GM12865 (cell line): ENCODE measurements around the gene NUCB1.
A peak's percentile ranks its signal among the peaks of the same experiment; 100 is the strongest.

Source experiments
- DNase-seq: peaks from one replicate; pipeline ENCODE4 v3.0.0; 2010; ENCODE audit warnings: low read depth
- H3K4me3 ChIP-seq: 2 replicates; pipeline ENCODE4 v1.5.1; 2011; ENCODE audit warnings: mild to moderate bottlenecking, low read depth, low read length, control low read depth
- TF ChIP-seq, protein P1 (sequence below): IDR thresholded peaks from 2 replicates; pipeline ENCODE4 v1.5.1; 2011; ENCODE audit warnings: low read length, control low read depth, low read depth, inconsistent platforms; ENCODE audit not compliant: insufficient read depth; ENCODE audit errors: missing control alignments

Gene NUCB1

DNA sequence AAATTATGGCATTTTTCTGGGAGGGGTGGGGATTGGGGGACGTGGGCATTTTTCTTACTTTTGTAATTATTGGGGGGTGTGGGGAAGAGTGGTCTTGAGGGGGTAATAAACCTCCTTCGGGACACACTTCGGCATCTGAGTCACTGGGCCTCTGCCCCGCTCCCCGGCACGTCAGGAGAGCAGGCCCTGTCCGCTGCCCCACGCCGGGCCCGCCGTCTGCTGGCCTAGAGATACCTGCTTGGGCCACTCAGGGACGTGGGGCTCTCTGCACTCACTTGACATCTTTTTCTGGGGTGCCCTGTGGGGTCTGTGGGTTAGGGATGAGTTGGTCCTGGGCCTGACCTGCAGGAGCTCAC, 61.5 kb downstream of the NUCB1 start:
- H3K4me3 ChIP-seq = no peak overlapping the region
- no peak for DNase-seq
- TF ChIP-seq, protein P1, sequence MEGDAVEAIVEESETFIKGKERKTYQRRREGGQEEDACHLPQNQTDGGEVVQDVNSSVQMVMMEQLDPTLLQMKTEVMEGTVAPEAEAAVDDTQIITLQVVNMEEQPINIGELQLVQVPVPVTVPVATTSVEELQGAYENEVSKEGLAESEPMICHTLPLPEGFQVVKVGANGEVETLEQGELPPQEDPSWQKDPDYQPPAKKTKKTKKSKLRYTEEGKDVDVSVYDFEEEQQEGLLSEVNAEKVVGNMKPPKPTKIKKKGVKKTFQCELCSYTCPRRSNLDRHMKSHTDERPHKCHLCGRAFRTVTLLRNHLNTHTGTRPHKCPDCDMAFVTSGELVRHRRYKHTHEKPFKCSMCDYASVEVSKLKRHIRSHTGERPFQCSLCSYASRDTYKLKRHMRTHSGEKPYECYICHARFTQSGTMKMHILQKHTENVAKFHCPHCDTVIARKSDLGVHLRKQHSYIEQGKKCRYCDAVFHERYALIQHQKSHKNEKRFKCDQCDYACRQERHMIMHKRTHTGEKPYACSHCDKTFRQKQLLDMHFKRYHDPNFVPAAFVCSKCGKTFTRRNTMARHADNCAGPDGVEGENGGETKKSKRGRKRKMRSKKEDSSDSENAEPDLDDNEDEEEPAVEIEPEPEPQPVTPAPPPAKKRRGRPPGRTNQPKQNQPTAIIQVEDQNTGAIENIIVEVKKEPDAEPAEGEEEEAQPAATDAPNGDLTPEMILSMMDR = no peak

DNA sequence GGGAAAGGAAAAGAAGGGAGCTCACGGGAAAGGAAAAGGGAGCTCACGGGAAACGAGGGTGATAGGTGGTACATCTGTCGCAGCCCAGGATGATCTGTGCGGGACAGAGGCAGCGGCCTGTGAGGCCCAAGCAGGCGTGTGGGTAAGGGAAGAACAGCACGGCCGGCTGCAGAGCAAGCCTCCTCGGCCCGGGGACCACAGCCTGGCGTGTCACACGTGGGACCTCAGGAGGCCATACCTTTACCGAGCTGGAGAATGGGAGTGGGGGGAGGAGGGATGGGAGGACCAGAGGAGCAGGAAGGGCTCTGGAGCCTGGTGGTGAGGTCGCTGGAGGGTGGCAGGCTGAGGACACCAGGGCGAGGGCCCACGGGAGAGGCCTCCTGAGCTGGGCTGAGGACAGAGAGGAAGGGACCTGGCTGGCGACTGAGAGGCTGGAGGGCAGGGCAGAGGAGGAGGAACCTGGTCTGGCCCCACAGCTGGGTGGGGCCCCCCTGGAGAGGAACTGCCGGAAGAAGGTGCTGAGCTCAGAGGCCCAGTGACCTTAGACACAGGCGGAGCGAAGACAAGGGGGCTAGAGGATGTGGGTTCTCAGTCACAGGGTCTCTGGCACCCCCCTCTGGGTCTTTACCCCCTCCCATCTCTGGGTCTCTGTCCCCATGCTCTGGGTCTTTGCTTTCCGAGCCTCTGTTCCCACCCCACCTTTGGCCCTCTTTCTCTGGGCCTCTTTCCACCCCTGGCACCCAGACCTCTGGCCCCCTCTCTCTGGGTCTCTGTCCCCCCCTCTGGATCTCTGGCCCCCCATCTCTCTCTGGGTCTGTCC, 62.1 kb downstream of the NUCB1 start:
- DNase-seq = peak; percentile 90
- H3K4me3 ChIP-seq = peak overlapping the region; percentile 70
- TF ChIP-seq, protein P1 = no peak

DNA sequence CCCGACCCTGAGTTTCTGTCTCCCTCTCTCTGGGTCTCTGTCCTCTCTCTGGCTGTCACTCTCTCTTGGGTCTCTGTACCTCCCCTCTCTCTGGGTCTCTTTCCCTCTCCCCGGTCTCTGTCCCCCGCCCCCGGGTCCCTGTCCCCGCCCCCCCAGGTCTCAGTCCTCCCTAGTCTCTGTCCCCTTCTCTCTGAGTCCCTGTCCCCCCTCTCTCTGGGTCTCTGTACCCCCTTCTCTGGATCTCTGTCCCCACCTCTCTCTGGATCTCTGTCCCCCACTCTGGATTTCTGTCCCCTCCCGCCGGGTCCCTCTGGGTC, 62.7 kb downstream of the NUCB1 start:
- TF ChIP-seq, protein P1 = no peak
- peak; percentile 36 for DNase-seq
- H3K4me3 ChIP-seq = peak overlapping the region; percentile 70

DNA sequence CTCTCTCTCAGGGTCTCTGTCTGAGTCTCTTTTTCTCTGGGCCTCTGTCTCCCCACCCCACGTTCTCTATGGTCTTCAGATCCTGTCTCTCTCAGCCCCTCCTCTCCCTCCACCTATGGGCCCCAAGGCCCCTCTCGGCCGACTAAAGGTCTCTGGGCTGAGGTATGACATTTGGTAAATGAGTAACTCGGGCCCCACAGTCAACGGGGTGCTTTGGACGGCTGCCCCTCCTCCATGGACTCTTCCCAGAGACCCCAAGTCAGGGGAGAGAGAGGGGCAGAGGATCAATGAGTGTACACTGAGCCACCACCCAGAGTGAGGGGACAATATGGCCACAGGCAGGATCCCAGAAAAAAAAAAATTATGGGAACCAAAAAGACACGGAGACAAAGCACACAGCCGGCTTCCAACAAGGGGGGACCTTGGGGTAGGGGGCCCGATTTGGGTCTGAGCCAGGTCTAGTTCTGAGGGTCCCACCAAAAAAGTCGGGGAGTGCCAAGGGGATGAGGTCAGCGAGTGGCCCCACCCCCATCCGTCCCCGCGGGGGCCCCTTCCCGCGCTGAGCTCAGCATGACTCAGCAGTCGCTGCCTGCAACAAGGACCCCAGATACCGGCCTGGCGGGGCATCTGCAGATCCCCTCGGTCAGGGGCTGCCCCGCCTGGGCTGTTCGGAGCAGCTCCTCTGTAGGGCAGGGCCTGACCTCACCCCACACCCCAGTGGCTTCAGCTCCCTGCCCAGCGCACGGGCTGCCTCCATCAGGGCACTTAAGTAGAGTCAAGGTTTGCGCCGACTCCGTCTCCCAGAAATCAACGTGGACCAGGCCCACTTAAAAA, 63.5 kb downstream of the NUCB1 start:
- TF ChIP-seq, protein P1 = no peak
- DNase-seq = peak; percentile 89
- peak overlapping the region; percentile 70 for H3K4me3 ChIP-seq

DNA sequence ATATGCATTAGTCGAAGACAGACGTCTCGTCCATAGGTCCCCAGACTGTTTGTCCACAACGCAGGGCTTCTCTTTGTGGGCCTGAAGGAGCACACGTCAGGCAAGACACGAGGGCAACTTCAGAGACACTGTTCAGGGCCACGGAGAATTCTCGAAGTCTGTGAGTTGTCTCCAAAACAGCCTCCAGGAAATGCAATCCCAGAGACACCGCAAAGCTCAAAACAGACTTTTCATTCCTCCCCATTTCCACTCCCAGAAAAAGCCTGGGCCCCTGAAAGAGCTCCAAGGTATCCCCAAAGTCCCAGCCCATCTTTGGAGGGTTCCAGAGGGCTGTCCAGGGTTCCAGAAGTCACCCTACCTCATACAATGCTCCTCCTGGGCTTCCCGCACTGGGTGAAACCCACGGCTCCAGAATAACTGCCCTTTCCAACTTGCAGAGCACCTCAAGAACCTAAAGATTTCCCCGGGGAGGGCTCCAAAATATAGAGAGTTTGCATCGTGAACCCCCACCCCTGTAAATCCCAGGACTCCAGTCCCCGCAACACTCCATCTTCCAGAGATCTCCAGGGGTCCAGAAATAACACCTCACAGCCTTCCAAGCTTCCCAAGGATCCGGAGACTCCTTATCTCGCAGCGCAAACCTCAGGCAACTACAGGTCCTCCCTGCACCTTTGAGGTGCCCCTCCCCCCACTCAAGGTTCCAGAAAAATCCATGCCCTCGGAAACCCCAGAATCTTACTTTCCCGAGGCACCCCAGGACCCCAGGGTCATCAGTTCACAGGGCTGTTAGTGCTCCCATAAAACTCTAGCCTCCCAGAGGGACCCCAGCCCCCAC, 64.3 kb downstream of the NUCB1 start:
- DNase-seq = no peak
- peak overlapping the region; percentile 70 for H3K4me3 ChIP-seq
- TF ChIP-seq, protein P1 = no peak

DNA sequence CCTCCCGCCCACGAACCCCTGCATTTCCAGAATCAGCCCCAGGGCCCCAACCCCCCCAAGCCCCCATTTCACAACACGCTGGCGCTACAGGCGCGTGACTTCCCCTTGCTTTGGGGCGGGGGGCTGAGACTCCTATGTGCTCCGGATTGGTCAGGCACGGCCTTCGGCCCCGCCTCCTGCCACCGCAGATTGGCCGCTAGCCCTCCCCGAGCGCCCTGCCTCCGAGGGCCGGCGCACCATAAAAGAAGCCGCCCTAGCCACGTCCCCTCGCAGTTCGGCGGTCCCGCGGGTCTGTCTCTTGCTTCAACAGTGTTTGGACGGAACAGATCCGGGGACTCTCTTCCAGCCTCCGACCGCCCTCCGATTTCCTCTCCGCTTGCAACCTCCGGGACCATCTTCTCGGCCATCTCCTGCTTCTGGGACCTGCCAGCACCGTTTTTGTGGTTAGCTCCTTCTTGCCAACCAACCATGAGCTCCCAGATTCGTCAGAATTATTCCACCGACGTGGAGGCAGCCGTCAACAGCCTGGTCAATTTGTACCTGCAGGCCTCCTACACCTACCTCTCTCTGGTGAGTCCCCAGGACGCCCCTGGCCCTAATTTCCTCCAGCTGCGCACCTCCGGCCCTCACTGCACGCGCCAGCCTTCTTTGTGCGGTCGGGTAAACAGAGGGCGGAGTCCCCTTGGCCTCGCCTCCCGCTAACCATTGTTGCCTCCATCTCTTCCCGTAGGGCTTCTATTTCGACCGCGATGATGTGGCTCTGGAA, 65.1 kb downstream of the NUCB1 start, which contains the start of gene FTL:
FTL (plus strand) TSS at position 270 of the 766 bp plus-strand sequence; CDS start at position 469, 199 bp downstream.
- TF ChIP-seq, protein P1 = no peak
- H3K4me3 ChIP-seq = peak within 1 kb of the TSS; percentile 82
- peak; percentile 98 for DNase-seq
